ENCODE measurements around the gene C2CD4C.
"Not testable (repeated sequence)": the region's sequence is repeated elsewhere in the genome, so short reads cannot be mapped to it uniquely, and the experiment has no call there.

C2CD4C gene

DNA sequence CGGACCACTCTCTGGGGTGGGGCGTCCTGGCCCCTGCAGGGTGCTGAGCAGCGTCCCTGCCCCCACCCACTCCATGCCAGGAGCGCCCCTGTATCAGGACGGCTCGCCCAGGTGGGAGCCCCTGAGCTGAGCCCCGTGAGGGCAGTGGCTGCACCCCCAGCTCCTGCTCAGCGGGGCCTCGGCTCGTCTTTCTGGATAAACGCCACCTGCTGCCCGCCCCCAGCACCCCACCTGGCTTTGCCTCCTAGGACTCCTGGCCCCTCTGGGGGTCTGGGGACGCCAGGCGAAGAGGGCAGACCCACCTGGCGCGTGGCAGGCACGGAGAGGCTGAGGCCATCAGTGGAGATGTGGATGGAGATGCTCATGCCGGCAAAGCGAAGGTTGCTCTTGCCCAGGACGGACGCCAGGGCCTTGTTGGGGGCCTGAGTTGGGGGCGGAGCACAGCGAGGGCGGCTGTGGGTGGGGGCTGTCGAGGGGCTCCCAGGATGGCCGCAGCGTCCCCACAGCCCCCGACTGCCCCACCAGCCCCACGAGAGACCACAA, 29.5 kb upstream of the C2CD4C start:
- DNase-seq (ENCODE audit: low spot score) = no peak

DNA sequence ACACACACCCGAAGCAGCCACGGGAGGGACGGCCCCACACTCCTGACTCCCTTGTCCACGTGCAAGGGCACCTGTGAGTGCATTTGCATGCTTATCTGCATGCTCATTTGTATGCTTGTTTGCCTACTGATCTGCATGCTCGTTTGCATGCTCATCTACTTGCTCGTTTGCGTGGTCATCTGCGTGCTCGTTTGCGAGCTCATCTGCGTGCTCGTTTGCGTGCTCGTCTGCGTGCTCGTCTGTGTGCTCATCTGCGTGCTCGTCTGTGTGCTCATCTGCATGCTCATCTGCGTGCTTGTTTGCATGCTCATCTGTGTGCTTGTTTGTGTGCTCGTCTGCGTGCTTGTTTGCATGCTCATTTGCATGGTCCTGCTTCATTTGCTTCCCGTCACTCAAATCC, 28.1 kb upstream of the C2CD4C start:
- DNase-seq (ENCODE audit: low spot score) = no peak

DNA sequence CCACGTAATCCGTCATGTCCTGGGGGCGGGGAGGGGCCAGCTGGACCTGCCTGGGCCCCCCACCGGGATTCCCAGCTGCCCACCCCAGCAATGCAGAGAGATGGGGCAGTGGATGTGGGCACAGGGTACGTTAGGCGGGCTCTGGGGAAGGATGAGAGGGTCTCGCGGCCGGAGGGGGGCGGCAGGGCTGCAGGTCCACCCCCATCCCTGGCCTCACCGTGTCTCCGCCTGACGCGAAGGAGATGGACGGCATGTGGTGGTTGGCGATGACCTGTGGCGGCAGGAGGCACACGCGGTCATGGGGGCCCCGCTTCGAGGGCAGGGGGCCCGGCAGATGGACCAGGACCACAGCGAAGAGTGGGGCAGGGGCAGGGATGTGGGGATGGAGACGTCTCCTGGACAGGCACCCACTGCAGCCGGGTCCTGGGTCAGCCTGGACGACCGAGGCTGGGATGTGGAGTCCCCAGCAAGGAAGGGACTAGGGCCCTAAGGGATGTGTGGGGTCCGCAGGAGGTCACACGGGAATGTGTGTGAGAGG, 27.5 kb upstream of the C2CD4C start:
- no peak for DNase-seq (ENCODE audit: low spot score)

DNA sequence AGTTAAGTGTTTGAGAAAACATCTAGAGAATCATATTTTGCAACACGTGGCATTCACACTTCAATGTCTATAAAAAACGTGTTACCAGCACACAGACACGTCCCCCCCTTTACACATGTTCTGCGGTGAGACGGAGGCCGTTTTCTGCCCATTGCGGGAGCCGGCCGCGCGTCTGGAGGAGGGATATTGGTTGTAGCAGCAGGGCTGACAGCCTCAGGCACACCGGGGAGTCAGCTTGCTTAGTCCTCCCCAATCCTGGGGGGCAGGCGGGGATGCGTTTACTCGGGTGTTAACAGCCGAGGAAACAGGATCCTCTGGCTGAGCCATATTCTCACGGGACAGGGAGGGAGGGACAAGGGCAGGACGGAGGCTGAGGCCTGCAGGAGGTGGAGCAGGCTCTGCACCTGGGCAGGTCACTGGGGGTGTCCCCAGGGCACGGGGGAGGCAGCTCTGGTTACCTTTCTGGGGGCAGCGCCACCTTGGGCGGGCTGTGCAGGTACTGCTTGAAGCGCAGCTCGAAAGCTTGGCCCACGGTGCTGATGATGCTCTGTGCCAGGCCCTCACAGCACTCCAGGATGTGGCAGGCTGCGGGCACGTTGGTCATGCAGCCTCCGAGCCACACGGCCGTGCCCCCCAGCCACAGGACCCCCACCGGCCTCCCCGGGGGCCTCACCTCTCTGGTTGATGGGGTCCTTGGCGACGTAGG, 26.9 kb upstream of the C2CD4C start:
- DNase-seq (ENCODE audit: low spot score) = no peak

DNA sequence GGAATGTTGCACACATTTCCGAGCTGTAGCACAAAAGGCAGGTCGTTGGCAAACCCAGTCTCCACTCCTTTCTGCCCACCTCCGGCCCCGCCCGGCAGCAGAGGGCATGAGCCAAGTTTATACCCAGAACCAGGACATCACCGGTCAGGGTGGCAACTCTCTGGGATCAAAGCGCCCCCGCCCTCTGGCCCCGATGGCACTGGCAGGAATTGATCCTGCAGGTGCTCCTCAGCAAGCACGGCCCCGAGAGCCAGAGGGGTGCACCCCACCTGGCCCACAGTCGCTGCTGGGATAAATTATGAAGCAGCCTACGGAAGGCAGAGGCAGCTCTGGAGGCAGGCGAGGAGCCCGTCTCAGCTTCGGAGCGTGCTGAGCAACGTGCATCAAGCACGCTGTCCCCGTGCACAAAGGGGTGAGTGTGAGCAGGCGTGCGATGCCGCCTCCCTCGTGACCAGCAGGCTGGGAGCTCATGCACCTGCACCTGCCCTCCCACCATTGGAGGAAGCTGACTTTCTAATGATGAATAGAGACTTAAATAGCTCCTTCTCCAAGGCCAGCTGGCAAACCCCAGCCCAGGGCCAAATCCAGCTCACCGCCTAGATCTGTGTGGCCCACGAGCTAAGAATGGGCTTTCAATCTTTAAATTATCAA, 26.2 kb upstream of the C2CD4C start:
- DNase-seq (ENCODE audit: low spot score) = no peak

DNA sequence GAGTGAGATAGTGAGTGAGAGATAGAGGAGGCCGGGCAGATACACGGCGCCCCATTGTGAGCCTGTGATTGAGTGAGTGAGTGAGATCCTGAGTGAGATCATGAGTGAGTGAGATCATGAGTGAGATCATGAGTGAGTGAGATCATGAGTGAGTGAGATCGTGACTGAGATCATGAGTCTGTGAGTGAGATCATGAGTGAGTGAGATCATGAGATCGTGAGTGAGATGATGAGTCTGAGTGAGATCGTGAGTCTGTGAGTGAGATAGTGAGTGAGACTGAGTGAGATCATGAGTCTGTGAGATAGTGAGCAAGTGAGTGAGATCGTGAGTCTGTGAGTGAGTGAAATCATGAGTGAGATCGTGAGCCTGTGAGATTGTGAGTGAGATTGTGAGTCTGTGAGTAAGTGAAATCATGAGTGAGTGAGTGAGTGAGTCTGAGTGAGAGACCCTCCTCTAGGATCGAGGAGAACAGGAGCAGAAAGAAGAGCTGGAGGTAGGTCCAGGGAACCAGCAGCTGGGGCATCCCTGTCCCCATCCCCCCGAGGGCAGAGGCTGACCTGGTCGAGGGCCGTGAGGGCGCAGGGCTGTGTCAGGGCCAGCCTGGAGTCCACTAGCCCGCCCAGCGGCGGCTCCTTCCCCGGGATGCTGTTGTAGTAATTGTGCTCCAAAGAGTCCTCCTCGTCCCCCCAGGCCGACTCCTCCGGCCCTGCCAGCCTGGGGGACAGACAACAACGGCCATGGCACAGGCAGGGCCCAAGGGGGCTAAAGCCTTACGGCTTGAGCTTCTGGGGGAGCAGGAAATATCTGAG, 25.4 kb upstream of the C2CD4C start:
- DNase-seq (ENCODE audit: low spot score) = no peak

DNA sequence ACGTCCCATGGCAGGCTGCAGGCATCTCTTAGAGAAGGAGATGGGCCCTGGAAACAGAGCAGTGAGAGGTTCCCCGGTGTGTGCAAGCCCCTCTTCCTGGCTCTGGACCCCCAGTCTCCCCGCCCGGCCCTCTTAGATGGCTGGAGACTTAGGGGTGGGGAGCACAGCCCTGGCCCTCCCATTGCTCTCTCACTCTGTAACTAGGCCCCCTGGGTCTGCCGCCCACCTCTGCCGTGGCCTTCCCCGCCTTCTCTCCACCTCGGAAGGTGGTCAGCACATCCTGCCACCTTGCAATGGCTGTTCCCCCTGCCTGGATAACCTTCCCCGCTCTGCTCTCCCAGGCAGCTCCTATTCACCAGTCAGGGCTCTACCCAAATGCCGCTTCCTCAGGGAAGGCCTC, 21.8 kb upstream of the C2CD4C start:
- DNase-seq (ENCODE audit: low spot score) = no peak

DNA sequence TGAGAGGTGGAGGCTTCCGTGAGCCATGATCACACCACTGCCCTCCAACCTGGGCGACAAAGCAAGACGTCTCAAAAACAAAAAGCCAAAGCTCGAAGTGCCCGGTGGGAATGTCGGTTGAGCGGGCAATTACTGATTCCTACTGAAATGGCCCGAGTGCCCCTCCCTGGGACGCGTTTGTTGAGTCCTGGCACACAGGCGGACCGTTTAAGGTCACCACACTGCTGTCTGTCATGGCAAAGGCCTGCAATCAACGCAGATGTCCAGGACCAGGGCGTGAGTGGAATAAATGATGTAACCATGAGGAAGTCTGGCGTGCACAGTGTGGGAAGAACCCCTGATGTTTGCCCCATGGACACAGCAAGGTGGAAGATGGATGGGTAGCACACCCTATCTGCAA, 19.2 kb upstream of the C2CD4C start:
- no peak for DNase-seq (ENCODE audit: low spot score)

DNA sequence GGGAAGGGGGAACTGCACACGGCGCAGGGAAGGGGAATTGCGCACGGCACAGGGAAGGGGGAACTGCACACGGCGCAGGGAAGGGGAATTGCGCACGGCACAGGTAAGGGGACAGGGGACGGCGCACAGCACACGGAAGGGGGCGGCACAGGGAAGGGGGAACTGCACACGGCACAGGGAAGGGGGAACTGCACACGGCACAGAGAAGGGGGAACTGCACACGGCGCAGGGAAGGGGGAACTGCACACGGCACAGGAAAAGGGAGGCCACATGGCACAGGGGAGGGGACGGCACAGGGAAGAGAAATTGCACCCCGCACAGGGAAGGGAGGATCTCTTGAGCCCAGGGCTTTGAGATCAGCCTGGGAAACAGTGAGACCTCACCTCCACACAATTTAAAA, 18.7 kb upstream of the C2CD4C start:
- not testable (repeated sequence) for DNase-seq (ENCODE audit: low spot score)

DNA sequence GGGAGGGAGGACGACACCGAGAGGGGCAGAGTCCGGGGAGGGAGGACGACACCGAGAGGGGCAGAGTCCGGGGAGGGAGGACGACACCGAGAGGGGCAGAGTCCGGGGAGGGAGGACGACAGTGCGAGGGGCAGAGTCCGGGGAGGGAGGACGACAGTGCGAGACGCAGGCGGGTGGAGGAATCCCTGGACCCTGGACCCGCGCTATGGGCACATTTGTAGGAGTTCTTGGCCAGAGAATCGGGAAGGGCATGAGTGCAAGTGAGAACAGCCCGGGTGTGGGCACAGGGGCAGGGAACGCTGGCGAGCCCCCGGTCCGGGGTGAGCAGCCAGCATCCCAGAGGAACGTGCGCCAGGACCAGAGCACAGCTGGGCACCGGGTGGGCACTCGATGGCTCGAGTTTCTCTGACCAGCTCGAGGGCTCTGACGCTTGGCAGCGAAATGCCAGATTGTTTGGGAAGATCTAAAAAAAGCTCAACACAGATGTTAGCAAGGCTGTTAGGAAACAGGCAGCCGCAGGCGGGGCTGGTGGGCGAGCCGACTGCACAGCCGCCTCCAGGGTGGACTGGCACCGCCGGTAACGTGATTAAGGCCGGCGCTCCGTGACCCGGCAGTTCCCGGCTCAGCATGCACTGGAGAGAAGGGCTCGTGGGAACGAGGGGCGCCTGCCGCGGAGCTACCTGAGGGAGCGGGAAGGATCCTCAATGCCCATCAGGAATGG, 17.9 kb upstream of the C2CD4C start:
- no peak for DNase-seq (ENCODE audit: low spot score)

DNA sequence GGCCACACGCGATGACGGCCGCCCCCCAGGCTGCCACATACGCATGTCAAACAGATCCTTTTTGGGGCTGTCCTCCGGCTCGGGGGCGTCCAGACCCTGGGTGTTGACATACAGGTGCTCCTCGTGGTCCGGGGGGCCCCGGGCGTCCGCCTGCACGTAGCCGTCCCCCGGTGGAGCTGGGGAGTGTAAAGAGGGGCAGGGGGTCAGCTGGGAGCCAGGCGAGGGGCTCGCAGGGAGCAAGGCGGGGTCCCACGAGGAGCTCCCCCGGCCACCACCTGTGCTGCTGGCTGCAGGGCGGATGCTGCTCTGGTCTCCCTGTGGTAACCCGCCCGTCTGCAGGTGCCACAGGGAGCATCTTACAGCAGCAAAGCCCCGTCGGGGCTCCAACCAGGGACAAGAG, 16.1 kb upstream of the C2CD4C start:
- no peak for DNase-seq (ENCODE audit: low spot score)

DNA sequence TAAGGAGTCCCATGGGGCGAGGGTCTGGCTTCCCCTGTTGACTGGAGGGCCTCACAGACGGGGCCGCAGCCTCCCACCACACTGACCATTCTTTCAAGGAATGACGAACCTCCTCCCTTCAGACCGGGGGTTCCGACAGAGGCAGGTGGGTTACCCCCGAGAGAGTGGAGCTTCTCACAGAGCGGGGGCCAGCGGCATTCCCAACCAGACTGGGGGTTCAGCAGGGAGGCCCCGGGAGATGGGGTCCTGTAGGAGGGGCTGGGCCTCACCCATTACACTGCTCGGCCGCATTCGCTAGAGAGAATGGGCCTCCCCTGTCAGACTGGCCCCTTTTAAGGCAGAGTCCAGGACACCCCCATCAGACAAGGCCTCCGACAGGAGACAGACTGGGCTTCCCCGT, 15.6 kb upstream of the C2CD4C start:
- no peak for DNase-seq (ENCODE audit: low spot score)

DNA sequence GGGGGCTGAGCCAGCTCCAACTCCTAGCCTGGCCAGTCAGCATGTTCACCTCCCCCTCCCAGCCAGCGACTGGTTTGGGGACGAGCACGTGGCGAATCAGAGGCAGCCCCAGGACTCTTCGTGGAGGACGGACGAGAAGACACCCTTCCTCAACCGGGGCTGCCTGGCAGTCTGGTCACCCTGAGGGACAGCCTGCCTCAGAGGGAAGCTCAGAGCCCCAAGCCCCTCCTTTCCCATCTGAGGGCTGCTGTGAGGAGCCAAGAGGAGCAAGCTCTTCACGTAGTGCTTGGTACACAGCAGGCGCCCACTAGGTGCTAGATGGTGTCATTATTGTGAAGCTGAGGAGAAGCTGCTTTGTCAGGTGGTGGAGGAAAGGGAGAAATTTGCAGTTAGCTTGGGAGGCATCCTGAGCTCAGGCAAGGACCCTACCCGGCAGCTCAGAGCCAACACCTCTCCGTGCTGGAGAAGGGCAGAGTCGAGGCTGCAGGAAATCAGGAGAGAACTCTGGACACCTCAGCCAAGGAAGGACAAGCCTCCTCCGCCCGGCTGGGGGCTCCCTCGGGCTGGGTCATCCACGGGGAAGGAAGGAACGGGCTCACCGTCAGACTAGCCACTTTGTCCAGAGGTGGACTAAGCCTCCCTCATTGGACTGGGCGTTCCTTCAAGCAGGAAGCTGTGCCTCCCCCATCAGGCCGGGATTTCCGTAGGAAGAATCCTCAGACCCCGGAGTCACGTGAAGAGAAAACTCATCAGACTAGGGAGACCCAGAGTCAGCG, 14.9 kb upstream of the C2CD4C start:
- DNase-seq (ENCODE audit: low spot score) = no peak

DNA sequence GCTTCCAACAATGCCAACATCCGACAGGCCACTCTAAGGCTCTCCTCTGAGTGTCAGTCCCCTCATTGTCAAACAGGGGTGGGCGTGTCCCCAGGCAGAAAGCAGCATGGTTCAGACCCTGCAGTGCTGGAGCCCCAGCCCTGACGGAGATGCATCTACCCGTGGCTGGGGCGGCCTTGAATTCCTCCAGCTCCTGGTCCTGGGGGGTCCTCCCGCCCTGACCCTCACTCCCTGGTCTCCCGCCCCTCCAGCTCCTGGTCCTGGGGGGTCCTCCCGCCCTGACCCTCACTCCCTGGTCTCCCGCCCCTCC, 13.9 kb upstream of the C2CD4C start:
- not testable (repeated sequence) for DNase-seq (ENCODE audit: low spot score)

DNA sequence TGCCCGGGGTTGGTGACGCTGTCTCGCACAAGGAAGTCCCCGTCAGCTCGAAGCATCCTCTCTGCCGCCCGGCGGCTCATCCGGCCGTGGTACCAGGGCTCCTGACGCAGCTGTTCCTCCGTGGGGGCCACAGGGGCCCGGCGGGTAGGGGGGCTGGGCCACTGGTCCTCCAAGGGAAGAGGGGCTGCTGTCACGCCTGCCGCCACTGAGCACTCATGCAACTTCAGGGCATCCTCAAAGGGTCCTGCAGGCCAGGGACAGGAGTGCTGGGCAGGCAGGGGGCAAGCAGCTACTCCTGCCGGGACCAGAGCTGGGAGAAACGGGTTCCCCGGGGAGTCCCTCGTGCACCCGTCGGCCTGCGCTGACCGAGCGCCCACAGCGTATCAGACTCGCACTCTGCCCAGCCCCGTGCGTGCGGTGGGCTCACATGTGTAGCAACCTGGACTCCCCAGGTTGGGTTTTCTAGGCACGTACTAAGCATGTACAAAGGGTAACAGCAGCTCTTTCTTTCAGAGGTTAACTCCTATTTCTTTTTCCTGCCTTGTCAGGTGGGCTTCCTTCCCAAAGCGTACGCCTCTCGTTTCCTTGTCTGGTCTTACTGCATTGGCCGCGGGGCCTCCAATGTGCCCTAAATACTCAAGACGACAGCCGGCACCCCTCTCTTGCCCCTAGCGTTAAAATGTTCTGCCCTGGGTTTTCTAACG, 13.4 kb upstream of the C2CD4C start:
- no peak for DNase-seq (ENCODE audit: low spot score)

DNA sequence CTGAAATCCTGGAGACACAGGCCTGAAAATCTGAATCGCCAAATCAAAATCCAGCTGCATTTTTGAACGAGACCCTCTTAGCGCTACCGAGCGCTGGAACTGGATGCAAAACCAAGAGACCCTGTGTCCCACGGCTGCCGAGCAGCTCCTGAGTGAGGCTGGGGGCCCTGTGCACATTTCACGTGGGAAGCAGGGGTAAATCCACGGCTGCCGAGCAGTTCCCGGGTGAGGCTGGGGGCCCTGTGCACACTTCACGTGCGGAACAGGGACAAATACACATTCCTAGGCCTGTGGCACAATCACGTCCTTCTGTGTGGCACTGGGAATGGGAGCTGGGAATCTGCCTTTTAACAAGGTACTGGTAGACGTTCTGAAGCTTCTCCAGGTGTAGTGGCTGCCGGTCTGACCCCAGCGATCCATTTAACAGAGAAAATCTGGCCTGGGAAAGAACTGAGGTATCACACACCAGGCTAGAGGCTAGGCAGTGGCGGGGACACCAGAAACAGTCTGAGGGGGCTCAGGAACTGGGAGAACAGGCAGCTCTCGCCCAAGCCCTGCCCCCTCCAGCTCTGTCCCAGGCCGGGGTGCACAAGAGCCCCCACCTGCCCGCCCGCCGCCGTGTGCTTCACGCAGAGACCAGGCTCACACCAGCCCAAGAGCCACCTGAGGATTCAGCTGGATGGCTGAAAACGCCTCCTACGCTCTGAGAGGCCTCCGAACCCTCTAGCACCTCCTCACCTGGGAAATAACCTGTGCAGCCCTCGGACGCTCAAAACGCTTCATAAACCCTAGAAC, 11.0 kb upstream of the C2CD4C start:
- DNase-seq (ENCODE audit: low spot score) = no peak

DNA sequence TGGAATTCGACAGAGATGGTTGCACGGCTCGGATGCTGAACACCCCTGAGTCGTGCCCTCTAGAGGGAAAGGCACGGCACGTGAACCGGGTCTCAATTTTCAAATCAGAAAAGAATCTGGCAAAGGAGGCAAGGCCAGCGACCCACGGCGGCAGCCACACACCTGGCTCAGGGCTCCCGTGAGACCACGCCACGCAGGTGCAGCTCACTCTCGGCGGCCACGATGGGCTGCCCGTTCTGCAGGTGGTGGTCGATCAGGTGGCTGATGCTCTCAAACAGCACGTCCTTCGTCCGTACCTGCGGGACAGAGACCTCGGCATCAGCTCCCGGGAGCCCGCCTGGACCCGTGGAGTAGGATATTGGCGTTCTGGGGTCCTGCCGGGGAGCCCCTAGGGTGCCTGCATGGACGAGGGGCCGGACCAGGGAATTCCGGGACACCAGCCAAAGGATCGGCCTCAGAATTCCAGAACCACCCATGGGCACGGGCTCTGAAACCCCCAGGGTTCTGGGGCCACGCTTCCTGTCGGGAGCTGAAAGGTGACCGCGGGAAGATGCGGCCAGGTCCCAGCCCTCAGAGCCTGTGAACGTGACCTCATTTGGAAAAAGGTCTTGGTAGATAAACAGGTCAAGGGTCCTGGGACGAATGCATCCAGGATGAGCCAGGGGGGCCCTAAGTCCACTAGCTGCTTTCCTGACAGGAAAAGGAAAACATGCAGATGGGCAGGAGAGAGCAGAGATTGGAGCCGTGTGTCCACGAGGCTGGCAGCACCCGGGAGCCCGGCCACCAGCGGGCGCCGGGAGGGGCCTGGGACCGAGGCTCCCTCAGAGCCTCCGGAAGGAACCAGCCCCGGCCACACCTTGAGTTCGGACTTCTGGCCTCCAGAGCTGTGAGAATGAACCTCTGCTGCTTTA, 10.1 kb upstream of the C2CD4C start:
- DNase-seq (ENCODE audit: low spot score) = no peak

DNA sequence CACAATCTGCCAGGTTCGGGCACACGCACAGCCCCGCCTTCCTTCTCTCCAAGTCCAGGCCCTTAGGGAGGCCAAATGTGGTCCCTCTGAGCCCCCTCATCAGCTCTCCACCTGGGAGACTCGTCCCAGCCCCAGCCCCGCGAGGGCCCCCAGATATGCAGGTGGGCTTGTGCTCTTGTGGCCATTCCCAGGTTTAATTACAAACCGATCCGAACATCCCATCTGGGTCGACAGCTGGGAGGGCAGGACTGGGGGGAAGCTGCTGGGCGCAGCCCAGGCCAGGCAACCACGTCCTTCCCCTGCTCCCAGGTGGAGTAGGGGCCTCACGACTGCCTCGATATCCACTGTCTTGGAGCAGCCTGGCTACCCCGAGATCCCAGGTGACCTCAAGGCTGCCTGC, 7.5 kb upstream of the C2CD4C start:
- DNase-seq (ENCODE audit: low spot score) = no peak

DNA sequence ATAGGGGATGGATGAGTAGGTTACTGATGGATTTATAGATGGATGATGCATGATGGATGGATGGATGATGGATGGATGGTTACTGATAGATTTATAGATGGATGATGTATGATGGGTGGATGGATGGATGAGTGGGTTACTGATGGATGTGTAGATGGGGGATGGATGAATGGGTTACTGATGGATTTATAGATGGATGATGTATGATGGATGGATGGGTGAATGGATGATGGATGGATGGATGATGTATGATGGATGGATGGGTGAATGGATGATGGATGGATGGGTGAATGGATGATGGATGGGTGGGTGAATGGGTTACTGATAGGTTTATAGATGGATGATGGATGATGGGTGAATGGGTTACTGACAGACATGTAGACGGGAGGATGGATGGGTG, 6.3 kb upstream of the C2CD4C start:
- no peak for DNase-seq (ENCODE audit: low spot score)

All from putamen (tissue), 1 donor.